ENCODE data around the gene NFKBIA. TPM values are rescaled to one million over a fixed set of nuclear protein-coding genes. Genes with fewer than 3 reads are reported as not detected.

NFKBIA gene
- total and polyA plus RNA-seq, 12 donors: 41.0 to 98.5 (median 68.6) TPM

- peaks cover 4 to 75% (median 33%) of the 10 kb centered on the region in 9 donors for H3K4me1 ChIP-seq
- H3K4me3 ChIP-seq: no peak overlapping the region
- DNase-seq: no peak
- no peaks in the 10 kb centered on the region for H3K36me3 ChIP-seq
- ATAC-seq: no peak
- H3K27ac ChIP-seq: peak overlapping the region in 1 of 10 donors; percentile 87
- H3K27me3 ChIP-seq: no peaks in the 10 kb centered on the region
- 96 to 99% methylated on average over 5 of the region's 5 CpGs for WGBS, 2 donors
- intact Hi-C loops (cut with DNase I): no loop called here
- H3K9me3 ChIP-seq: peaks cover 0 to 16% (median 0%) of the 10 kb centered on the region in 11 donors
- no peak for TF ChIP-seq CTCF (IDR thresholded peaks at IDR 0.05)
These were observed 37.5 kb downstream of the NFKBIA start for GRCh38 chr14:35367056-35367372.

GRCh38 chr14:35366521-35366976, 38.0 kb downstream of the NFKBIA start:
- peak overlapping the region in 2 of 10 donors; percentile 71 to 87 for H3K27ac ChIP-seq
- intact Hi-C loops (cut with DNase I): no loop called here
- 87 to 89% methylated on average over 8 of the region's 8 CpGs for WGBS, 2 donors
- DNase-seq (no peak), ATAC-seq (no peak)
- peaks cover 4 to 77% (median 33%) of the 10 kb centered on the region in 9 donors for H3K4me1 ChIP-seq
- no peak for TF ChIP-seq CTCF (IDR thresholded peaks at IDR 0.05)
- no peaks in the 10 kb centered on the region for H3K27me3 ChIP-seq
- H3K36me3 ChIP-seq: no peaks in the 10 kb centered on the region
- H3K9me3 ChIP-seq: peaks cover 0 to 13% (median 0%) of the 10 kb centered on the region in 11 donors
- no peak overlapping the region for H3K4me3 ChIP-seq

GRCh38 chr14:35366056-35366451, 38.5 kb downstream of the NFKBIA start:
- H3K9me3 ChIP-seq: peaks cover 0 to 8% (median 0%) of the 10 kb centered on the region in 11 donors
- DNase-seq: no peak
- no peaks in the 10 kb centered on the region for H3K36me3 ChIP-seq
- H3K27me3 ChIP-seq: no peaks in the 10 kb centered on the region
- WGBS, 2 donors: 88% methylated on average over 12 of the region's 12 CpGs
- H3K4me1 ChIP-seq: peaks cover 4 to 77% (median 33%) of the 10 kb centered on the region in 9 donors
- TF ChIP-seq CTCF (IDR thresholded peaks at IDR 0.05): no peak
- peak overlapping the region in 7 of 10 donors; percentile 25 to 87 (median 64) for H3K27ac ChIP-seq
- peak in 4 of 8 donors; percentile 33 to 52 (median 40) for ATAC-seq
- intact Hi-C loops (cut with DNase I): no loop called here
- H3K4me3 ChIP-seq: no peak overlapping the region

- ATAC-seq (peak; percentile 50 to 93 (median 72)), DNase-seq (peak in 1 of 2 donors; percentile 48)
- no peak for TF ChIP-seq CTCF (IDR thresholded peaks at IDR 0.05)
- H3K4me1 ChIP-seq: peaks cover 4 to 76% (median 33%) of the 10 kb centered on the region in 9 donors
- no peak overlapping the region for H3K4me3 ChIP-seq
- peaks cover 0 to 1% (median 0%) of the 10 kb centered on the region in 11 donors for H3K9me3 ChIP-seq
- WGBS, 2 donors: 68 to 76% methylated on average over 13 of the region's 13 CpGs
- H3K27ac ChIP-seq: peak overlapping the region in 9 of 10 donors; percentile 0 to 87 (median 61)
- no peaks in the 10 kb centered on the region for H3K27me3 ChIP-seq
- no peaks in the 10 kb centered on the region for H3K36me3 ChIP-seq
- intact Hi-C loops (cut with DNase I): no loop called here
These were observed 39.2 kb downstream of the NFKBIA start for GRCh38 chr14:35365130-35366055.
